Adrenal gland (tissue), 5 donors: ENCODE data around the gene HELZ2.

ENCODE experiments used
- POLR2A ChIP-seq, 2 donors: fragments of 450-650 bp; IDR thresholded peaks; one replicate each; pipeline ENCODE4 v1.6.1; 2017; ENCODE audit warnings: antibody characterized with exemption in 2 of 2, mild to moderate bottlenecking in 2 of 2, moderate library complexity in 1 of 2
- TF ChIP-seq, protein P1 (sequence below), 6 experiments: fragments of 450-650 bp in 4 of 6; fragments of 200-600 bp in 2 of 6; sonication (generic) in 1 of 6; IDR thresholded peaks; 1 replicate in 5 of 6; 2 replicates in 1 of 6; pipeline versions ENCODE4 v1.5.1 to v1.8.0; 2016 to 2021; ENCODE audit warnings: antibody characterized with exemption in 6 of 6, mild to moderate bottlenecking in 2 of 6, moderate library complexity in 1 of 6
- donor health status: DM: no; HTN: no; CAD: no.

DNA sequence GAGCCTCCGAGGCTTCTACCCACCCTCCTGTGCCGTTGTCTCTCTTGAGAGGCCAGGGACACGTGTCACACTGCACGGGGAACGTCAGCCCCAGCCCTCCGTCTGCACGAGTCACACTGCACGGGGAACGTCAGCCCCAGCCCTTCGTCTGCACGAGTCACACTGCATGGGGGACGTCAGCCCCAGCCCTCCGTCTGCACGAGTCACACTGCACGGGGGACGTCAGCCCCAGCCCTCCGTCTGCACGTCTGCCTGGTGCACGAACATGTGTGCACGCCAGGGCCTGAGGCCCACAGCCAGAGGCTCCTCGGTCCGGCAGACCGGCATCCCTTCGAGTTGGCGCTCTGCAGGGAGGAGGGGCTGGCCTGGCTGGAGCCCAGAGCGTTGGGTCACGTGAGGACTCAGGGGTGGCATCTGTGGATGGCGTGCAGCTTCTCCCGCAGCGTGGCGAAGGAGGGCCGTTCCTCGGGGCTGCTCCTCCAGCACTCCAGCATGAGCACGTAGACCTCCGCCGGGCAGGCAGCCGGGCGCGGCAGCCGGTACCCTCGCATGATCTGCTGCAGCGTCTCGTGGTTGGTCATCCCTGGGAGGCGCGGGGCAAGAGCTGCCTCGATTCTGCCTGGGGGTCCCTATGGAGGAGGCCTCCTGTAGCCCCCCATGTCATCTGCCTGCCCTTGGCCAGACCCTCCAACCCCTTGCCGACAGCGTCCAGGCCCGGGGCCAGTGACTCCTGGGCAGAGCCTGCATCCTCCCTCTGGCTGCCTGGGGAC lies 33.4 kb downstream of the HELZ2 start:
- TF ChIP-seq, protein P1, sequence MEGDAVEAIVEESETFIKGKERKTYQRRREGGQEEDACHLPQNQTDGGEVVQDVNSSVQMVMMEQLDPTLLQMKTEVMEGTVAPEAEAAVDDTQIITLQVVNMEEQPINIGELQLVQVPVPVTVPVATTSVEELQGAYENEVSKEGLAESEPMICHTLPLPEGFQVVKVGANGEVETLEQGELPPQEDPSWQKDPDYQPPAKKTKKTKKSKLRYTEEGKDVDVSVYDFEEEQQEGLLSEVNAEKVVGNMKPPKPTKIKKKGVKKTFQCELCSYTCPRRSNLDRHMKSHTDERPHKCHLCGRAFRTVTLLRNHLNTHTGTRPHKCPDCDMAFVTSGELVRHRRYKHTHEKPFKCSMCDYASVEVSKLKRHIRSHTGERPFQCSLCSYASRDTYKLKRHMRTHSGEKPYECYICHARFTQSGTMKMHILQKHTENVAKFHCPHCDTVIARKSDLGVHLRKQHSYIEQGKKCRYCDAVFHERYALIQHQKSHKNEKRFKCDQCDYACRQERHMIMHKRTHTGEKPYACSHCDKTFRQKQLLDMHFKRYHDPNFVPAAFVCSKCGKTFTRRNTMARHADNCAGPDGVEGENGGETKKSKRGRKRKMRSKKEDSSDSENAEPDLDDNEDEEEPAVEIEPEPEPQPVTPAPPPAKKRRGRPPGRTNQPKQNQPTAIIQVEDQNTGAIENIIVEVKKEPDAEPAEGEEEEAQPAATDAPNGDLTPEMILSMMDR (IDR thresholded peaks at IDR 0.05): no peak
- TF ChIP-seq POLR2A (IDR thresholded peaks at IDR 0.05): no peak
